Astrocyte (in vitro differentiated cells and primary cell): Measurements from ENCODE around the gene DSG3. TPM values are rescaled to one million over a fixed set of nuclear protein-coding genes. Genes with fewer than 3 reads are reported as not detected.
A peak's percentile ranks its signal among the peaks of the same experiment; 100 is the strongest.

ENCODE experiments used
- DNase-seq: peaks from one replicate; pipeline ENCODE4 v3.0.0-alpha.2; 2010; ENCODE audit warnings: low read depth
- FAIRE-seq: peaks from 2 replicates; lab custom pipeline; 2011; peaks lifted over from hg19 to GRCh38; lab: Jason Lieb, UNC
- H2AFZ ChIP-seq: 2 replicates; pipeline ENCODE4 v1.6.0; 2012; ENCODE audit warnings: low read depth, low read length, inconsistent platforms
- H3K27ac ChIP-seq: 2 replicates; pipeline ENCODE4 v1.5.1; 2011; ENCODE audit warnings: low read depth, low read length, inconsistent platforms
- H3K27me3 ChIP-seq: 2 replicates; pipeline ENCODE4 v1.6.0; 2011; ENCODE audit warnings: low read length, inconsistent platforms; ENCODE audit not compliant: insufficient read depth
- H3K36me3 ChIP-seq: 2 replicates; pipeline ENCODE4 v1.5.1; 2011; ENCODE audit warnings: low read length, inconsistent platforms; ENCODE audit not compliant: insufficient read depth
- H3K4me1 ChIP-seq: 2 replicates; pipeline ENCODE4 v1.5.1; 2011; ENCODE audit warnings: low read length, inconsistent platforms; ENCODE audit not compliant: insufficient read depth
- H3K4me2 ChIP-seq: 2 replicates; pipeline ENCODE4 v1.6.0; 2012; ENCODE audit warnings: low read length, inconsistent platforms
- H3K4me3 ChIP-seq: 2 replicates; pipeline ENCODE4 v1.5.1; 2011; ENCODE audit warnings: low read depth, mild to moderate bottlenecking, low read length, inconsistent platforms; ENCODE audit not compliant: insufficient read depth
- H3K79me2 ChIP-seq: 2 replicates; pipeline ENCODE4 v1.6.0; 2012; ENCODE audit warnings: mild to moderate bottlenecking, low read length, inconsistent platforms; ENCODE audit not compliant: insufficient read depth
- H3K9ac ChIP-seq: 2 replicates; pipeline ENCODE4 v1.6.0; 2012; ENCODE audit warnings: mild to moderate bottlenecking, low read length, inconsistent platforms
- H3K9me3 ChIP-seq: 2 replicates; pipeline ENCODE4 v1.5.1; 2012; ENCODE audit warnings: low read depth, mild to moderate bottlenecking, low read length, inconsistent platforms; ENCODE audit not compliant: insufficient read depth
- H4K20me1 ChIP-seq: 2 replicates; pipeline ENCODE4 v1.6.0; 2012; ENCODE audit warnings: low read length, inconsistent platforms; ENCODE audit not compliant: insufficient read depth
- H3K27ac Mint-ChIP-seq: one replicate; pipeline ENCODE4 v1.8.0; 2021; ENCODE audit warnings: mild to moderate bottlenecking, mixed read lengths; ENCODE audit not compliant: unreplicated experiment
- H3K27me3 Mint-ChIP-seq: one replicate; pipeline ENCODE4 v1.8.0; 2021; ENCODE audit warnings: low read depth, mixed read lengths; ENCODE audit not compliant: unreplicated experiment
- H3K36me3 Mint-ChIP-seq: one replicate; pipeline ENCODE4 v1.8.0; 2021; ENCODE audit warnings: low read depth, mixed read lengths; ENCODE audit not compliant: unreplicated experiment
- H3K4me1 Mint-ChIP-seq: one replicate; pipeline ENCODE4 v1.8.0; 2021; ENCODE audit warnings: low read depth, mixed read lengths; ENCODE audit not compliant: unreplicated experiment
- H3K4me3 Mint-ChIP-seq: one replicate; pipeline ENCODE4 v1.8.0; 2021; ENCODE audit warnings: mild to moderate bottlenecking, moderate library complexity, mixed read lengths; ENCODE audit not compliant: unreplicated experiment
- H3K9me3 Mint-ChIP-seq: one replicate; pipeline ENCODE4 v1.8.0; 2021; ENCODE audit warnings: mild to moderate bottlenecking, mixed read lengths; ENCODE audit not compliant: unreplicated experiment
- CTCF ChIP-seq: IDR thresholded peaks from 2 replicates; pipeline ENCODE4 v1.5.1; 2011; ENCODE audit warnings: low read depth, mild to moderate bottlenecking, inconsistent platforms, low read length, moderate library complexity; ENCODE audit not compliant: insufficient read depth
- EZH2 ChIP-seq: IDR thresholded peaks from 2 replicates; pipeline ENCODE4 v1.6.1; 2012; ENCODE audit warnings: mild to moderate bottlenecking, low read length, inconsistent platforms; ENCODE audit not compliant: insufficient read depth
- total RNA-seq: library from RNA; stranded (reverse); gene quantifications from 2 replicates; pipeline ENCODE4 v1.2.1, GENCODE V29; 2021

Gene DSG3
- total RNA-seq, 1 donor from 2014 or later: 0.64 TPM

- no peak overlapping the region for H3K4me2 ChIP-seq
- no peaks in the 10 kb centered on the region for H3K9me3 ChIP-seq
- Mint-ChIP-seq H3K9me3 (peaks cover 5% of the 10 kb centered on the region), H3K36me3 (no peaks in the 10 kb centered on the region), H3K27me3 (no peaks in the 10 kb centered on the region), H3K4me3 (no peak overlapping the region), H3K4me1 (peaks cover 18% of the 10 kb centered on the region), H3K27ac (peak overlapping the region; percentile 66)
- no peak overlapping the region for H3K27ac ChIP-seq
- H3K36me3 ChIP-seq: no peaks in the 10 kb centered on the region
- H3K27me3 ChIP-seq: no peaks in the 10 kb centered on the region
- no peak overlapping the region for H3K9ac ChIP-seq
- no peak for TF ChIP-seq CTCF
- TF ChIP-seq EZH2: no peak
- H4K20me1 ChIP-seq: no peaks in the 10 kb centered on the region
- DNase-seq (no peak), FAIRE-seq (no peak)
- no peak overlapping the region for H2AFZ ChIP-seq
- H3K79me2 ChIP-seq: no peaks in the 10 kb centered on the region
- H3K4me1 ChIP-seq: no peaks in the 10 kb centered on the region
- H3K4me3 ChIP-seq: no peak overlapping the region
These were observed 17.9 kb upstream of the DSG3 start for GRCh38 chr18:31429623-31430022.

- Histone ChIP-seq H3K9me3 (no peaks in the 10 kb centered on the region), H3K4me3 (no peak overlapping the region), H3K79me2 (no peaks in the 10 kb centered on the region), H3K27ac (no peak overlapping the region), H4K20me1 (no peaks in the 10 kb centered on the region), H2AFZ (no peak overlapping the region), H3K4me2 (no peak overlapping the region), H3K36me3 (no peaks in the 10 kb centered on the region), H3K27me3 (no peaks in the 10 kb centered on the region), H3K4me1 (no peaks in the 10 kb centered on the region), H3K9ac (no peak overlapping the region)
- Mint-ChIP-seq H3K4me1 (peaks cover 18% of the 10 kb centered on the region), H3K27ac (no peak overlapping the region), H3K4me3 (no peak overlapping the region), H3K36me3 (no peaks in the 10 kb centered on the region), H3K27me3 (no peaks in the 10 kb centered on the region), H3K9me3 (peaks cover 5% of the 10 kb centered on the region)
- DNase-seq (no peak), FAIRE-seq (no peak)
- no peak for TF ChIP-seq CTCF
- TF ChIP-seq EZH2: no peak
These were observed 17.5 kb upstream of the DSG3 start for GRCh38 chr18:31430072-31430471.

- H2AFZ ChIP-seq: no peak overlapping the region
These were observed 17.0 kb upstream of the DSG3 start for GRCh38 chr18:31430554-31430953.

More at GRCh38 chr18:31430554-31430953, 17.0 kb upstream of the DSG3 start:
- Histone ChIP-seq H3K79me2 (no peaks in the 10 kb centered on the region), H3K9me3 (no peaks in the 10 kb centered on the region), H3K9ac (no peak overlapping the region), H3K27ac (no peak overlapping the region), H3K27me3 (no peaks in the 10 kb centered on the region), H3K4me2 (no peak overlapping the region), H3K4me1 (no peaks in the 10 kb centered on the region), H4K20me1 (no peaks in the 10 kb centered on the region), H3K36me3 (no peaks in the 10 kb centered on the region), H3K4me3 (no peak overlapping the region)
- H3K4me3 Mint-ChIP-seq: no peak overlapping the region
- DNase-seq (no peak), FAIRE-seq (no peak)
- TF ChIP-seq EZH2 (no peak), CTCF (no peak)
- H3K27me3 Mint-ChIP-seq: no peaks in the 10 kb centered on the region
- H3K27ac Mint-ChIP-seq: no peak overlapping the region
- peaks cover 18% of the 10 kb centered on the region for H3K4me1 Mint-ChIP-seq
- no peaks in the 10 kb centered on the region for H3K36me3 Mint-ChIP-seq
- peaks cover 5% of the 10 kb centered on the region for H3K9me3 Mint-ChIP-seq
